Left cardiac atrium (tissue), 4 donors: ENCODE data around the gene PPP1R2B. TPM values are rescaled to one million over a fixed set of nuclear protein-coding genes. Genes with fewer than 3 reads are reported as not detected.
"Not testable (repeated sequence)": the region's sequence is repeated elsewhere in the genome, so short reads cannot be mapped to it uniquely, and the experiment has no call there.

ENCODE experiments used
- ATAC-seq, 2 donors: fragments of 200-7000 bp; cut with Tn5 transposase; one replicate each; pipeline ENCODE4 v1.9.1; 2020; ENCODE audit warnings: mild to moderate bottlenecking in 2 of 2, moderate library complexity in 2 of 2
- DNase-seq: peaks from one replicate; pipeline ENCODE4 v3.0.0-alpha.2; 2020
- intact Hi-C, 2 donors: fragments of 100-400 bp; cut with DNase I; formaldehyde crosslinking; loops; one replicate each; pipeline versions ENCODE4 v1.14.1 to v1.15.1; 2022 to 2023
- total RNA-seq, 2 donors: library from RNA; stranded (reverse); fragmentation: NEBNext Ultra II Directional; extraction: Animal tissue kit (Norgen Biotek cat#: 25700); gene quantifications; one replicate each; pipeline ENCODE4 v1.2.1, GENCODE V29; 2021
- donor health status: DM: no; HTN: yes; CAD: no.
- donor health status: DM: no; HTN: yes; CAD: no; lungs with severe emphysema.
- donor health status: DM: yes; HTN: yes; CAD: no.
- donor health status: Dilated cardiomyopathy.

PPP1R2B gene
- total RNA-seq, 2 donors from 2014 or later, result not detected

DNA sequence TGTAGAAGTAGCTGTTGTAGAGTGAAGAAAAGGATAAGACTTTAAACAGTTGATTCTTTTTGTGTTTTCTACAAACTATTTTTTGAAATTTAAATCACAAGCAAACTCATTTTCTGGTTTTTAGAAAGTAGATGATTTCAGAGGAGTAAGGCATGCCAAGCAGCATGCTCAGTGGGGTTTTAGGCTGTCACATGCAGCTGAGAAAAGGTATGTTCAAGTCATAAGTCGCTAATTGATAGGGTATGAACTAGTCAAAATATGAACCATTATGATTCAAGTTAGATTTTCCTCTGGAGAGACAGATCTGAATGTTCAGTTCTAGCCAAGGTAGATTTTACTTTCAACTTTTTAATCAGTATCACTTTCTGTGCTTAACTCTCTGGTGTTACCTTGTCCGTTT lies 3.0 kb downstream of the PPP1R2B start:
- intact Hi-C loops, ATAC-seq, DNase-seq: not testable (repeated sequence)

DNA sequence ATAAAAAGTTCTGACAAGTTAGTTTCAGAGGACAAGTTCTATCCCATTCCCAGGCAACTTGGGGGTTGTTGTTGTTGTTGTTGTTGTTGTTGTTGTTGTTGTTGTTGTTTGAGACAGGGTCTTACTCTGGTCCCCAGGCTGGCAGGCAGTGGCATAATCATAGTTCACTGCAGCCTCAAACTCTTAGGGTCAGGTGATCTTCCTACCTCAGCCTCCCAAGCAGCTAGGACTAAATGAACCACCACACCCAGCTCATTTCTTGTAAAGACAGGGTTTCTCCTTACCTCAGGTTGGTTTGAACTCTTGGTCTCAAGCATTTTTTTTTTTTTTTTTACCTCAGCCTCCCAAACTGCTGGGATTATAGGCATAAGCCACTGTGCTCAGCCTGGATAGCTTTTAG lies 15.3 kb downstream of the PPP1R2B start:
- ATAC-seq, result no peak
- intact Hi-C loops, result no loop called here
- no peak for DNase-seq

DNA sequence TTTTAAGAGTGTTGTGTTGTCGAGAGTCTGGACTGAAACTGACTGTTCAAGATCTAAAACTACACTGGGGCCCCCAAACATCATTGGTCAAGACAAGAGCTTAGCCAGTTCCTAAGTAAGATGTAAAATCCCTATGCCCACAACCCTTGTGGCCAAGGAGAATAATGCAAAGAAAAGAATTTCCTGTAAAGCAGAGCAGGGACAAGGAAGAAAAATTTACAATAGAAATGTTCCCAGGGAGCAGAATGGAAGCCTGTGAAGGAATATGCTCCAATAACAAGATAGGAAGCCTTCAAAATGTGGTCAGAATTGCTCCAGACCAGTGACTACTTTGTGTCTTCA lies 20.4 kb downstream of the PPP1R2B start:
- DNase-seq (no peak), ATAC-seq (no peak)
- intact Hi-C loops, result no loop called here

GRCh38 chr5:156871212-156871611 lies 21.1 kb downstream of the PPP1R2B start:
- intact Hi-C loops, result no loop called here
- no peak for ATAC-seq
- DNase-seq, result no peak

- intact Hi-C loops, result no loop called here
- DNase-seq (no peak), ATAC-seq (no peak)
Observed at GRCh38 chr5:156879665-156880285, 29.7 kb downstream of the PPP1R2B start.

DNA sequence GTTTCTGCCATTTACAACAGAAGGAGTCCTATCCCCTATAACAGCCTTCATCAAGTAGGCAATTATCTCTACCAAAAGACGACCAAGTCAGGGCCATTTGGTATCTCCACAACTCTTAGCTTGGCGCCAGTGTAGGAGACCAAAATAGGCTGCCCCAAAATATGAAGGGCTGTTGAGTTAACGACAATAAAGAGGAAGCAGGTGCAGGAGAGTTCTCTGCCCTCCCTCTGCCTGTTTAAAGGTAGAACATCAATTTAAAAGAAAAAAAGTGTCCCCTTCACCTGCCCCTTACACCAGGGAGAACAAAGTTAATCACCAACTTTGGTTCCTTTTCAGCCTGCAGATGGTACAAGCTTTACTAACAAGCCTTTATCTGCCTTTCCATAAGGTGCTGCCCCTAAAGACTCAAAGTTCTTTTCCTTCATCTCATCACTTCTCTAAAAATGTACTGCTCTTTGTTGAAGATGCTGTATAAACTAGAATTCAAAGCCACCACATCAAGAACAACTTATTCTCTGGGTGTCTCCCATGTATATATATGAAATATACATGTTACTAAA lies 33.3 kb downstream of the PPP1R2B start:
- intact Hi-C loops, result no loop called here
- ATAC-seq (no peak), DNase-seq (no peak)

GRCh38 chr5:156888520-156888919 lies 38.4 kb downstream of the PPP1R2B start:
- ATAC-seq (no peak), DNase-seq (no peak)
- intact Hi-C loops, result no loop called here

GRCh38 chr5:156892223-156892622 lies 42.1 kb downstream of the PPP1R2B start:
- intact Hi-C loops, result no loop called here
- ATAC-seq, result no peak
- DNase-seq, result no peak

GRCh38 chr5:156892864-156893263 lies 42.8 kb downstream of the PPP1R2B start:
- no peak for ATAC-seq
- DNase-seq, result no peak
- intact Hi-C loops, result no loop called here

DNA sequence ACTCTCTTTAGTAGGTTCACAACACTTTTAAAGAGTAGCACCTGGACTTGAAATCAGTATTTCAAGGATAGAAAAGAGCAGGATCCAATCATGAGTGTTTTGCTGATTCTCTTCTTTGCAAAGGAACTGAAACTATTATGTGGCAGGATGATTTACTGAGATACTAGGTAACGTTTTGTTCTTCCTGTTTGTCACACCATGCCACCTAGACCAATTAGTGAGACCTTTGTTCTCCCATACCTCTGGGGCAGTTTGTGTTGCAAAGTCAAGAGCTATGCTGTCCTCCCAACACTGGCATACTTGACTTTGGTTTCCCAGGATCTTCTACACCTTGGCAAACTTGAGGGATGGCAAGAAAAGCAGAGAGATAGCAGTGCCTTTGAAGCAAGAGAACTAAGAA lies 43.4 kb downstream of the PPP1R2B start:
- DNase-seq (no peak), ATAC-seq (no peak)
- intact Hi-C loops, result no loop called here

DNA sequence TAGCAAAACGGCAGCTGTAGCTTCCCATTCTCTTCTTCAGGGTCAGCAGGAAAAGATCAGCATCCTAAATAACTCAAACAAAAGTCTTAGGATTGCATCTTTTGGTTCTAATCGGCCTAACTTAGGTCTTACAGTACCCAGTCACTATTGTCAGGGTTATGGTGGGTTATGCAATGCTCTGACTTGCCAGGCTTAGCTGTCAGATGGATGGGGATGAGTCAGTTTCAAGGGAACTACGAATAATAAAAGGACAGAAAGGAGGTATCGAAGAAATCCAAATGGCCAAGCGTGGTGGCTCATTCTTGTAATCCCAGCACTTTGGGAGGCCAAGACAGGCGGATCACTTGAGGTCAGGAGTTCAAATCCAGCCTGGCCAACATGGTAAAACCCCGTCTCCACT lies 46.5 kb downstream of the PPP1R2B start:
- DNase-seq (no peak), ATAC-seq (no peak)
- intact Hi-C loops, result no loop called here

Other genes with a start within 250 kb of the PPP1R2B start
- 1 to 10 TPM in 1 of 2 donors, under 1 TPM in 1; 0.37 to 1.5 TPM for gene TIMD4, start 112.9 kb downstream of the PPP1R2B start, total RNA-seq
- under 1 TPM in 1 of 2 donors, not detected in 1; 0.21 TPM for gene HAVCR1, start 208.8 kb downstream of the PPP1R2B start, total RNA-seq